Effector CD8-positive, alpha-beta T cell (primary cell): ENCODE results near the gene CHPF2.

Source experiments
- DNase-seq: peaks from one replicate; lab custom pipeline; 2025; lab: John Stamatoyannopoulos, UW
- total RNA-seq, 4 experiments: gene quantifications; one replicate each; lab custom pipeline; 2026; lab: John Stamatoyannopoulos, UW

The CHPF2 gene, protein sequence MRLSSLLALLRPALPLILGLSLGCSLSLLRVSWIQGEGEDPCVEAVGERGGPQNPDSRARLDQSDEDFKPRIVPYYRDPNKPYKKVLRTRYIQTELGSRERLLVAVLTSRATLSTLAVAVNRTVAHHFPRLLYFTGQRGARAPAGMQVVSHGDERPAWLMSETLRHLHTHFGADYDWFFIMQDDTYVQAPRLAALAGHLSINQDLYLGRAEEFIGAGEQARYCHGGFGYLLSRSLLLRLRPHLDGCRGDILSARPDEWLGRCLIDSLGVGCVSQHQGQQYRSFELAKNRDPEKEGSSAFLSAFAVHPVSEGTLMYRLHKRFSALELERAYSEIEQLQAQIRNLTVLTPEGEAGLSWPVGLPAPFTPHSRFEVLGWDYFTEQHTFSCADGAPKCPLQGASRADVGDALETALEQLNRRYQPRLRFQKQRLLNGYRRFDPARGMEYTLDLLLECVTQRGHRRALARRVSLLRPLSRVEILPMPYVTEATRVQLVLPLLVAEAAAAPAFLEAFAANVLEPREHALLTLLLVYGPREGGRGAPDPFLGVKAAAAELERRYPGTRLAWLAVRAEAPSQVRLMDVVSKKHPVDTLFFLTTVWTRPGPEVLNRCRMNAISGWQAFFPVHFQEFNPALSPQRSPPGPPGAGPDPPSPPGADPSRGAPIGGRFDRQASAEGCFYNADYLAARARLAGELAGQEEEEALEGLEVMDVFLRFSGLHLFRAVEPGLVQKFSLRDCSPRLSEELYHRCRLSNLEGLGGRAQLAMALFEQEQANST
- total RNA-seq = 181 to 189 (median 186) reads per million in 4 experiments

DNA sequence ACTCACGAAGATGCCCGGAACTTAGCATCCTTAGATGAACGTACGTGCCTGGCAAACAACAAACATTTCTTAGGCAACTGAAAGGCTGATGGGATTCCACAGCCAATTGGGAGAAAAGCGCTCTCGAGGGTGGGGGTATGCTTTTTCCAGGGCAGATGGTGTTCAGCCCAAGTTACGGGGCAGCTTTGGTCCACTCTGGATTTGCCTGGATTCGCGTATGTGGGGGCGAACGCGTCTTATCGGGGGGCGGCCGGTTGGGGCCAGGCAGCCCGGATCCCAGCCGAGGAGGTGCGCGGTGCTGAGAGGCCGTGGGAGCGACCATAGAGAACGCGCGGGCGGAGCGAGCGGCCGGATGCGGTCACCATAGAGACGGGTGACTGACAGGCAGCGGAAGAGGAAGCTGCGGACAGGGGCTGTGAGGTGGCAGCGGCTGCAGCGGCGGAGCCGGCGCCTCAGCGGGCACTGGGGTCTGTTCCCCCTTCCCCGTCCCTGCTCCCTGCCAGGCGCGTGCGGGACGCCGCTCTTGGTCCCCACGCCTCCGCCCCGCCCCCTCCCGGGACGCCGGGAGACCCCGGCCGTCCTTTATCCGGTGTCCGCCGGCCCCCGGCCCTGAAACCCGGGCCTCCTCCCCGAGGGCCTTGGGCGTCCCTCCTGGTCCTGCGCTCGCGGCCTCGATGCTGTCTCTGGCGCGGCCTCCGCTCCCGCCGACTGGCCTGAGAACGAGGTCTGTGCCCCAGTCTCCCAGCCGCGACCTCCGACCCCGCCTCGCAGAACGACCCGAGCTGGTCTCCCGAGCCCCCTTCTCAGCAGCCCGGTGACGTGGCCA, at the start of gene CHPF2:
CHPF2 (plus strand) TSS at position 393 of the 826 bp plus-strand sequence. CDS start 1,529 bp downstream, outside the sequence.
- peak; percentile 73 for DNase-seq

DNA sequence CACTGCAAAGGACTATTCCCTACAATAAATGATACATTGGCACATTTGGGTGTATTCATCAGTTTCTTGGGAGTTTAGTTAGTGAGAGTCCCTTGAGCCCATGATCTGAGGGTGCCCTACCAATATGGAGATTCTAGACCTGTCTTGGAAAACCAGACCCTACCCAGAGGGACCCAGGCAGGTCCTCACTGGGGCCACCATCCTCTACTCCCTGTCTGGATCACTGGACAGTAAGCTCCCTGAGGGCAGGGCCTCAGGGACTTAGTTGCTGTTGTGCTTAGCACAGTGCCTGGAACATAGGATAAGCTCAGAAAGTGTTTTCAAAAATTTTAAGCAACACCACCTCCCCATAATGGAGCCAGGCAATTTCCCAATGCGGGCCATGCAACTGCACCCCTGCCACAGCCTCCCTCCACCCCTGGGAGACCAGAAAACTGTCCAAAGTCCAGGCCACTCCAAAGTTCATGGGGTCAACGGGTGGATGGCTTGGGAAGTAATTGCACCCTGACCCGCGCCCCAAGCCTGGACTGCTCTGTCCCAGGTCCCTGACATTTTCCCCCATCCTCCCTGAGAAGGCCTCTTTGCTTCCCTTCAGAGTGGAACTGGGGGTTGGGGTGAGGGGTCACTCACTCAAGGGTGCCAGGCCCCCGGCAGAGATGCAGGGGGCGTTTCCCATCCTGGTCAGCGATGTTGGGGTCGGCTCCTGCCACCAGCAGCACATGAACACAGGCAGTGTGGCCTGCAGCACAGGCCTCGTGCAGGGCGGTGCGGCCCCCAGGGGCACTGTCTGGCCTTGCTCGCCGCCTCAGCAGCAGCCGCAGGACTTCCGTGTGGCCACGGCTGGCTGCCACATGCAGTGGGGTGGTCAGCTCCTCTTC, 46.3 kb upstream of the CHPF2 start:
- DNase-seq = no peak

DNA sequence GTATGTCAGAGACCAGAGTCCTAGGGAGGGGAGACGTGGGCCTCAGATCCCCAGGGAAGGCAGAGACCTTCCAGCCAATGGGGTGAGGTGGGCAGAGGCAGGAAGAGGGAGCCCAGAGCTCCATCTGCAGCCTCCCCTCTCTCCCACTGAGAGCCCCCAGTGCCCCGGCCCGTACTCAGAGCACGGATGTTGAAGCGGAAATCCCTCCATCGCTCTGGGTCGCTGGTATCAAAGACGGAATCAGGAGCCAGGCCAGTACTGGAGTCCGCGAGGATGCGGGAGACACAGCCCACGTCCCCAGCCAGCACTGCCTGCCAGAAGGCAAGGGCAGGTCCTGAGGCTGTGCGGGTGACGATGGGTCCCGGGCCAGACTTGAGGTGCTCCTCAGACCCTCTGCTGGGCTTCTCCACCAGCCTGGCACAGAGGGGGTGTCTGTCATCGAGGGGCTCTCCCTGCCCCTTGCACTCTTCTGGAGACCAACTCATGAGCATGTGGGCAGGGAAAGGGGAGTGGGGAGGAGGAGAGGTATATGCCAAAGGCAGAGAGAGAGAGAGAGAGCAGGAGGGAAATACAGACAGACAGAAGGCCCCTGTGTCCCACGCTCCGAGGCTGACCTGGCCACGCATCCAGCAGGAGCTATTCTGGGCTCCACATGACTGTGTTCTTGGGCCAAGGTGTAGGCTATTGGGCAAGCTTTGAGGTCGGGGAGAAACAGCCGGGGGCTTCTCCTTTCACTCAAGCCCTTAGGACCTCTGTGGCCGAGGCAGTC, 45.5 kb upstream of the CHPF2 start, which contains the start of gene ASB10:
ASB10 (minus strand) TSS at position 611 of the 769 bp plus-strand sequence; CDS start at position 491, 120 bp downstream.
- DNase-seq = no peak

DNA sequence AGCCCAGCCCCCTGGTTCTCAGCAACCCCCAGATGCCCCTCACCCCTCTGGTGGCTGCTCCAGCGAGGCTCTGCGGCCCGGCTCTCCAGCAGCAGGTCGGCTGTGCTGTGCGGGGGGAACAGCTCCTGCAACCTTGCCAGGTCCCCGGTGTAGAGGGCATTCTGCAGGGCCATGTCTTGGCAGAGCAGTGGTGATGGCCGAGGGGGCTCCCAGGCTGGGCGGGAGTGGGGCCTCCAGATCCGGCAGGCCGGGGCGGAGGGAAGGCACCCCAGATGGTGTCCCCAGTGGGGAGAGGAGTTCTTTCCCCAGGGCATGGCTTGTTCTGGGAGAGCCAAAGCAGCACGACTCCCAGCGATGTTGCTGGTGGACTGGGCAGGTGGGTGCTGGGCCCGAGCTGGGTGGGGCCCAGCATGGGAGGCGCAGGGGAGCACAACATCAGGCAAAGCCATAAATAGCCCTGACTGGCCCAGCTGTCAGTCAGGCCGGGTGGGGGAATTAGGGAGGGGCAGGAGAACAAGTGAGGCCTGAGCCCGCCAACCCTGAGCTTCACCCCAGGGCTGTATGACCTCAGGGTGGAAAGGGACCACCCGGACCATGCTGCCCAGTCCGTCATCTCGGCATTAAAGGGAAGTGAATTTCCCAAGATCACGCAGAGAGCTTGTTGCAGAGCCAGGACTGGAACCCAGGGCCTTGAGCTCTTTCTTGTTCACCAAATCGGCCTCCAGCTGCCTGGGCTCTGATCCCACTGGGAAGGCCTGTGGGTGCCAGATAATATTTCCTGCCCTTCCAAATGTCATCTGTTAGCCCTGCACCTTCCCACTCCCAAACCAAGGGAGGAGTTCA, 44.7 kb upstream of the CHPF2 start:
- DNase-seq = no peak

DNA sequence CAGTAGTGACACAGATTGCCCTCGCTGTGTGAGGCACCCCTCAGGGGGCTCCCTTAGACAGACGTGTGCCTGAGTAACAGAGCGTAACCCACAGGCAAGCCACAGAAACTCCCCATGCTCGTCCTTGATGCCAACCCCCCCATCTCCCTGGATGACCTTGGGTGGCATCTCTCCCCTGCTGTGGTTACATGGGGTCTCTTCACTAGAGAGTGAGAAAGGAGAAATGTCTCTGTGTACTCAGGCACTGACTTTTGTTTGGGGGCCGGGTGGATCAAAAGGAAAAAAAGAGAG, 44.1 kb upstream of the CHPF2 start:
- DNase-seq = no peak

DNA sequence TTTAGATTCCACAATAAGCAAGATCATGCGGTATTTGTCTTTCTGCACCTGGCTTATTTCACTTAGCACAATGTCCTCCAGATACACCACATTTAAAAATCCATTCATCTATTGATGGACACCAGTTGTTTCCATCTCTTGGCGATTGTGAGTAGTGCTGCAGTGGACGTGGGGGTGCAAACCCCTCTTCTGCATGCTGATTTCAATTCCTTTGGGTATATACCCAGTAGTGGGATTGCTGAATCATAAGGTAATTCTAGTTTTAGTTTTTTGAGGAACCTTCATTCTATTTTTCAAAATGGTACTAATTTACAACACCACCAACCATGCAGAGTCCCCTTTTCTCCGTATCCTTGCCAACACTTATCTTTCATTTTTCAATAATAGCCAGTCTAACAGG, 43.2 kb upstream of the CHPF2 start:
- DNase-seq = no peak

DNA sequence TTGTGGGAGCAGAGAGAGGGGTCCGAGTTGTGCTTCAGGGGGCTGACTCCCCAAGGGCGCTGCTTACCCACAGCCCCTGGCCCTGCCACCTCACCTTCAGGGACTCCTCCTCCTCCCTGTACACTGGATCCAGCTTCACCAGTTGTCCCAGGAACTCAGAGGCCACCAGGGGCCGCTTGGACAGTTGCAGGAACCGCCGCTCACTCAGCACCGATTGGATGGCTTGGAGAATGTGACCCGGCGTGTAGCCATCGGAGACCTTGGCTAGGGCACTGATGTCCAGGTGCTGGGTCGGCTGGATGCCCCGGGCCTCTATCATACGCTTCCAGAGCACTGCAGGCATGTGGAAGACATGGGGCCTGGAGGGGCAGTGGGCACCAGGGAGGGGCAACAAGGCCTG, 40.7 kb upstream of the CHPF2 start:
- DNase-seq = no peak

DNA sequence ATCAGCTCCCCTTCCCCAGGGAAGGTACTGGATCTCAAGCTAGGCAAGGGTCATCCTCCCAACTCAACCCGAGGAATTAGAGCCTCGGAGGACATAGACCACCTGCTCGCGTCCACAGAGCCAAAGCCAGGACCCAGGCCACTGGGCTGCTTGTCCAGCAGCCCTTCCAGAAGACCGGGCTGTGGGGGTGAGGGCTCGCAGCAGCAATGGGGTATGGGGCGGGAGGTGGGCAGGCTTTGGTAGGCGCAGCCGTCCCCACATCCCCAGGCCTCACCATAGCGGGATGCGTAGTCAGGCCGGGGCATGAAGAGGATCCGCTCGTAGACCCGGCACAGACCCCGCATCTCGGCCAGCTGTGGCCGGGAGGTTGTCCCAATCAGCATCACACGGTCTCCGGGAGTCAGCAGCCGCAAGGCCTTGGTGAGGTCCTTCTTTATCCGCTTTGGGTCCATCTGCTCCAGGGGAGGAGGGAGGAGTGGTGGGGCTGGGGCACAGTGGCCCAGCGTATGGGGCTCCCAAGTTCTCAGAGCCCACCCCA, 40.2 kb upstream of the CHPF2 start:
- DNase-seq = no peak

DNA sequence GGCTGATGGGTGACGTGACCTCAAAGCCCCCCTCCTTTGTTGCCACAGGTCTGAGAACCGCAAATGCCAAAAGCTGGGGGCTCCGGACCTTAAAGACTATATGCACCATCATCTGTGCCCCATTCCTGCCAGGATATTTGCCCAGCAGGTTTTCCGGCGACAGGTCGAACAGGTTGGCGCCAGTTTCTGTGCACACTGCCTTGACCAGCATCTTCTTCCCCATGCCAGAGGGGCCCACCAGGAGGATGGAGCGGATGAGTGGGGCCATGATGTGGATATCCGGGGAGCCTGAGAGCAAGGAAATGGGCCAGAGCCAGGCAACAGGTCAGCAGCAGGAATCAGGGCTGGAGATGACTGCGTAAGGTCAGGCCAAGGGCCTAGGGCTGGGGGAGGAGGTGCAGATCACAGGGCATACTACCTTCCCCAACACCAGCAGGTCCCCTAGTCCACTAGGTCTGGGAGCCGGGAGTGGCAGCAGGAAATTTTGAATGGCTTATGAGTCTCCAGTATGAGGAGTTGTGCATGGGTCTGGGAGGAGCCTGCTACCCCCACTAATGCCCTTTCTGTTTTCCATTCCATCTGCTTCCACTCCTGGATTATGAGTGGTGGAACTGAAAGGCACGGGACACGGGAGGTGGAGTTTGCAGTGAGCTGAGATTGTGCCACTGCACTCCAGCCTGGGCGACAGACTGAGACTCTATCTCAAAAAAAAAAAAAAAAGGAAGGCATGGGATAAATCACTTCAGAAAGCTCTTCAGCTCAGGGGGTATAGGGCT, 38.9 kb upstream of the CHPF2 start:
- no peak for DNase-seq

DNA sequence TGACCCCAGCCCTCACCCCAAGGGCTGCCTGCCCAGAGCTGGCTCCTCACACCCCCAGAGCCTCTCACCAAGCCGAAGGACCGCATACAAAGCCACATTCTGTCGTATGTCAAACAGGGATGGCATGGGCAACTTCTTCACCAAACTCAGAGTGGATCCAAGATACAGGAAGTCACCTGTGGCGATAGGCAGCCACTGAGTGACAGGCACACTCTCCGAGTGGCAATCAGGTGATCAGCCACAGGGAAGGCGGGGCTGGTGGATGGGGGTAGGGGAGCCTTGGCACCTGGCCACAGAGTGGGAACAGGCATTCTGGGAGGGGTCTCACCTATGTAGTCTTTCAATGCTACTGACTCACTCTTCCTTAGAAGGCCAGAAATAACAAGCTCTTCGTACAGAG, 38.1 kb upstream of the CHPF2 start:
- no peak for DNase-seq

DNA sequence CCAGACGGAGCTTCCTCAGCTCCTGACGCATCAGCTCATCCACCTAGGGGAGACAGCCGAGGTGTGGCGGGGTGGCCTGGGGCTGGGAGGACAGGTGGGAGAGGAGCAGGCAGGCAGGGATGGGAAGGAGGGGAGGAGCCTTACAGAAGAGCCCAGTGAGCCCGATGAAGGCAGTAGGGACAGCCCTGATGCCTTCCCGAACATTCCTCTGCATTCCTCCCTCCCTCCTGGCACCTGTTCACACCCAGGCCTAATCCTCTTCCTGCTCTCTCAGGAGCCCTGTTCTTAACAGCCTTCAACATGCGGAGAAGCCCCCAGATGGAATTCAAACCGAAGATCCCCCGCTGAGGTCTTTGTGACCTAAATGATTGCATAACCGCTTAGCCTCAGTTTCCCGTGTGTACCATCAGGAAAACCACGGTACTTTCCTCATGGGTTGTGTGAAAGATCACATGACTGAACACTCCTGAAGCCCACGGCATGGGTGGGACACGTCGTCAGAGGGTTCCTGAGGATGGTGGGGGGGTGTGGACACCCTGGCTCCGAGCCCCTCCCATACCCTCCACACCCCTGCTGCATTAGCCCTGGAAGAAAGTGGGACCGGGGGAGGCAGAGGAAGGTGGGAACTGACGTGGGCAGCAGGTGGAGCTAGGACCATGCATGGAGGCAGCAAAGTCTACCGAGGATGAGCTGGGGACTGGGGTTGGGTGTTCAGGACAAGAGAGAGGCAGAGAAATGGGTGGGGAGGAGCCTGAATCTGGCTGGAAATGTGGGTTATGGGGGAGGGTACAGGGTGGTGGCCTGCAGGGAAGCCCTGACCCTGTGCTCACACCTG, 36.5 kb upstream of the CHPF2 start:
- DNase-seq = no peak

DNA sequence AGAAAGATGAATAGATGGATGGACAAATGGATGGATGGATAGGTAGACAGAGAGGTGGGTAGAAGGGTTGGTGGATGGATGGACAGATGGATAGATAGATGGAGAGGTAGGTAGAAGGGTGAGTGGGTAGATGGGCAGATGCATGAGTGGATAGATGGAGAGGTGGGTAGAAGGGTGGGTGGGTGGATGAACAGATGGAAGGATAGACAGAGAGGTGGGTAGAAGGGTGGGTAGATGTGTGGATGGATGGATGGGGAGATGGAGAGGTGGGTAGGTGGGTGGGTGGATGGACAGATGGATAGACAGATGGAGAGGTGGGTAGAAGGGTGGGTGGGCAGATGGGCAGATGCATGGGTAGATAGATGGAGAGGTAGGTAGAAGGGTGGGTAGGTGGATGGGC, 34.4 kb upstream of the CHPF2 start:
- no peak for DNase-seq

DNA sequence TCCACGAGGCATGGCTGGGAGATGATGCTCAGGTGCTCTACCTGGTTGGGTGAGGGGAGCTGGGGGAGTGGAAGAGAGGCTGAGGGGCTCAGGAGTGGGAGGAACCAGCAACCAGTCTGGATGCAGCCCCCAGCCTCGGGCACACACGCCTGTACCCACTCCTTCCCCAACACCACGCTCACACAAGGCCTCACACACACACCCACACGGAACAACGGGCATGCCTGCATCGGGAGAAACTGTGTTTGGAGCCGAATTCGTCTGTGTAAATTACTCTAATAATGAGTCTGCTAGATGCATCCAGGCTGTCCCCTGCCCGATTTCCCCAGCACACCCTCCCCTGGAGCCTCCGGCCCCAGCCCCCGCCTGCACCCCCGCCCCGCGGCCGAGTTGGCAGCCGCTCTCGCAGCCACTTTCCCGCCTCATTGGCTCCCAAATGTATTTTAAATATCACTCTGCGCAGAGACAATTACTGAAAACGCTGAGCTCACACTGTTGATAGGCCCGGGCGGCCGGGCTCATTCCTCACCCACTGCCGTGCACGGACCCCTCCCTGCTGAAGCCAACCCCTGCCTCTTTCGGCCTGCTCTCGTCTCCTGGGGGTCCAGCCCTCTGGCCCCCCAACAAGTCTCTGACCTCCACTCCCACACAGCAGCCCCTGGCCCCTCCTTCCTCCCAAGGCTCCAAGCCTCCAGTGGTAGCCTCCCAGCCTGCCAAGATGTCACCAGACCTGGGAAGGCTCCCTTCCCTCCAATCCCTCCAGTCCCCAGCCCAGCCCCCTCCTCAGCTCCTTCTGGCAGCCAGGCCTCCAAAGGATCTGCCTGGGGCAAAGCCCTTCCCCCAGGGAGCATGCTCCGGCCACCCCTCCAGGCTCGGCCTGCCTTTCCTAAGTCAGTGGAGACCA, 33.1 kb upstream of the CHPF2 start:
- no peak for DNase-seq

DNA sequence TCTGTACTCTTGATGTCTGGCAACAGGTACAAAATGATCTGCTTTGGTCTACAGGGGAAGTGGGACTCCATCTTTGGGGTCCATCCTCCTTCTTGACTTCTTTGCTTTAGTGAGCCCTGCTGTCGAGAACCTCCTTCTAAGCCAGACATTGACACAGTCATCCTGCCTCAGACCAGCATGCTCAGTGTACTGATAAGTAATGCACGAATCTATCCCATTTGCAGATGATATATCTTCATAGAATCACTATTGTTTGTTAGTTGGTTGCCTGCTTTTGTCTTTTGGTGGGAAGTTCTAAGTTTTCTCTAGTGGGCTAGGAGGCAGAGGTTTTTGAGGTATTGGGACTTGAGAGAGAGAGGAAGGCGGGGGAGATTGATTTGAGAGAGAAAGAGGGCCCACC, 30.9 kb upstream of the CHPF2 start:
- no peak for DNase-seq

DNA sequence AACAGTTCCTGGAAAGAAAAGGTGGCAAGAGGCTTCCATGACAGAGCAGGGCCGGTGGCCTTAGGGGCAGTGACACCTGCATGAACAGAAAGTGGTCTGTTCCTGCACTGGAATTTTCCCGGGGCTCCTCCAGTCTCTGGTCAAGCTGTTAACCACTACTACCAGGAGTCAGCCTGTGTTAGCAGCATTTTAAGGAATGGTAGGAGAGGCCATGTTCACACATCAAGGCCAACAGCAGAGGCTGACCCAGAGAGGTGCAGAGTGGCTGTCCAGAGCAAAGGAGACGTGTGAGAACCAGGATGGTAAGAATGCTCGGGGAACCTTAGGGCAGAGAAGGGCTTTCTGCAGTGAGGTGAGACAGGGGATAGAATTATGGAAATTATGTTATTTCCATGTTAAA, 30.5 kb upstream of the CHPF2 start:
- no peak for DNase-seq

DNA sequence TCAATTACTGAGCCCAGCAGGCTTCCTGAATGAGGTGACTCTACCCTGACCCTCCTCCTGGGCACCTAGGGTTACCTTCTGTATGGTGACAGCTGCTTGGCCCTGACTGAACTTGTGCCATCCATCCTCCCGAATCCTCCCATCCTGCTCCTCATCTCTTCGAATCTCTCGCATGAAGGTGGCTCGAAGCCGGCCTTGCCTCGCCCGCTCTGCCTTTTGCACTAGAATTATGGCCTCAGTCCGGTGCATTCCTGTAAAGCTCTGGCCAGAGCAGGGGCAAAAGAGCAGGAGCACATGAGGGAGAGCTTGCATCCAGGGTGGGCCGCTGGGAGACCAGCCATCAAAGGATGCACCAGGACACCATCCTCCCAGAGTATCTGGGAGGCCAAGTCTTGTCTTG, 29.4 kb upstream of the CHPF2 start:
- DNase-seq = no peak
